AG04449 (cell line): ENCODE data around the gene ADCK2.
A peak's percentile ranks its signal among the peaks of the same experiment; 100 is the strongest.

ENCODE experiments used
- CTCF ChIA-PET: fragments of 350-600 bp; formaldehyde crosslinking; extraction: SDS; loops from one replicate; lab custom pipeline; 2021; ENCODE audit warnings: antibody characterized with exemption; lab: Yijun Ruan, JAX
- POLR2A ChIA-PET: fragments of 400-600, 350-600 bp; formaldehyde crosslinking; extraction: SDS; loops from one replicate; lab custom pipeline; 2020; ENCODE audit warnings: antibody characterized with exemption, inconsistent platforms; lab: Yijun Ruan, JAX
- DNase-seq: peaks from one replicate; pipeline ENCODE4 v3.0.0-alpha.2; 2010; ENCODE audit warnings: low read depth, low spot score
- H3K4me3 ChIP-seq: 2 replicates; pipeline ENCODE4 v1.5.1; 2011; ENCODE audit warnings: low read depth, mild to moderate bottlenecking, control low read depth, low read length
- TF ChIP-seq, protein P1 (sequence below): IDR thresholded peaks from one replicate; pipeline ENCODE4 v1.5.1; 2011; ENCODE audit warnings: mild to moderate bottlenecking, moderate library complexity, low read length, control low read depth, inconsistent platforms; ENCODE audit not compliant: insufficient read depth; ENCODE audit errors: missing control alignments

The ADCK2 gene

DNA sequence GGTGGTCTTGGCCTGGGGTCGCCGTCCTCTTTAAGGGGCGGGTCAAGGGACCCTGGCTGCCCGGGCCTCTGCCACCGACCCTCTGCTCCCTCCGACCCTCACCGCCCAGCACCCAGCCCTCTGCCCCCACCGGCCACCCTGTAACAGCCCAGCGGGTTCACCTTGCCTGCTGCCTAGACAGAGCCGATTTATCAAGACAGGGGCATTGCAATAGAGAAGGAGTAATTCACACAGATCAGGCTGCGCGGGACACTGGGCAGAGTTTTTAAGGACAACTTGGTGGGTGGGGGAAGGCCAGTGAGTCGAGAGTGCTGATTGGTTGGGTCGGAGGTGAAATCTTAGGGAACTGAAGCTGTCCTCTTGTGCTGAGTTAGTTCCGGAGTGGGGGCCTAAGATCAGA is 779 bp upstream of the ADCK2 start:
- CTCF ChIA-PET = no interaction called here
- TF ChIP-seq, protein P1, sequence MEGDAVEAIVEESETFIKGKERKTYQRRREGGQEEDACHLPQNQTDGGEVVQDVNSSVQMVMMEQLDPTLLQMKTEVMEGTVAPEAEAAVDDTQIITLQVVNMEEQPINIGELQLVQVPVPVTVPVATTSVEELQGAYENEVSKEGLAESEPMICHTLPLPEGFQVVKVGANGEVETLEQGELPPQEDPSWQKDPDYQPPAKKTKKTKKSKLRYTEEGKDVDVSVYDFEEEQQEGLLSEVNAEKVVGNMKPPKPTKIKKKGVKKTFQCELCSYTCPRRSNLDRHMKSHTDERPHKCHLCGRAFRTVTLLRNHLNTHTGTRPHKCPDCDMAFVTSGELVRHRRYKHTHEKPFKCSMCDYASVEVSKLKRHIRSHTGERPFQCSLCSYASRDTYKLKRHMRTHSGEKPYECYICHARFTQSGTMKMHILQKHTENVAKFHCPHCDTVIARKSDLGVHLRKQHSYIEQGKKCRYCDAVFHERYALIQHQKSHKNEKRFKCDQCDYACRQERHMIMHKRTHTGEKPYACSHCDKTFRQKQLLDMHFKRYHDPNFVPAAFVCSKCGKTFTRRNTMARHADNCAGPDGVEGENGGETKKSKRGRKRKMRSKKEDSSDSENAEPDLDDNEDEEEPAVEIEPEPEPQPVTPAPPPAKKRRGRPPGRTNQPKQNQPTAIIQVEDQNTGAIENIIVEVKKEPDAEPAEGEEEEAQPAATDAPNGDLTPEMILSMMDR = no peak
- POLR2A ChIA-PET = no interaction called here
- no peak for DNase-seq
- no peak overlapping the region for H3K4me3 ChIP-seq

DNA sequence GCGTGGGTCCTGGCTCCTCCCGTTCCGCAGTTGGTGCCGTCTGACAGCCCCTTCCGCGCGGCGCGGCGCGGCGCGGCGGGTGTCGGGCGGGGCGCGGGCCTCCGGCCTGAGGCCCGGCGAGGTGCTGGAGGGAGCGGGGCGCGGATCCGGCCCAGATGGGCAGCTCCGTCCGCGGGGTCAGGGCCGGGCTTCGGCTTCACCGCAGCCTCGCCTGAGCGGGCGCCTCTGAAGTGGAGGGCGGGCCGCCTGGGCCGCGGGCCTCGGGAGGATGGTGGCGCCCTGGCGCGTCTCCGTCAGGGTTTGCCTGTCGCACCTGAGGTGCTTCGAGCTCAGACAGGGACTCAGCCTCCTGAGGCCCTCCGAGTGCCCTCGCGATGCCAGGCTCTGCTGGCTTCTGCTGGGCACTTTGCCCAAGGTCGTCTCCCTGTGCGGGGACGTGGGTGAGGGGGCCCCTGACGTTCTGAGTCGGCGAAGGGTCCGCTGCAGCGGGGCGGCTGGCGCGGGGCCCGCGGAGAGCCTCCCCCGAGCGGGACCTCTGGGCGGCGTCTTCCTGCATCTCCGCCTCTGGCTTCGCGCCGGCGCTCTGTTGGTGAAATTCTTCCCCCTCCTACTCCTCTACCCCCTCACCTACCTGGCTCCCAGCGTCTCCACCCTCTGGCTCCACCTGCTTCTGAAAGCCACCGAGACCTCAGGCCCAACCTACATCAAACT is 473 bp downstream of the ADCK2 start:
- ChIA-PET POLR2A (no interaction called here), CTCF (interaction anchor here (1.2 to 4.8 kb wide), 6 partner anchors 9 to 340 kb away, joined by 3 to 39 read pairs (median 8); partner anchors contain the start of gene MRPS33)
- peak overlapping the region; percentile 71 for H3K4me3 ChIP-seq
- TF ChIP-seq, protein P1 = no peak
- no peak for DNase-seq

DNA sequence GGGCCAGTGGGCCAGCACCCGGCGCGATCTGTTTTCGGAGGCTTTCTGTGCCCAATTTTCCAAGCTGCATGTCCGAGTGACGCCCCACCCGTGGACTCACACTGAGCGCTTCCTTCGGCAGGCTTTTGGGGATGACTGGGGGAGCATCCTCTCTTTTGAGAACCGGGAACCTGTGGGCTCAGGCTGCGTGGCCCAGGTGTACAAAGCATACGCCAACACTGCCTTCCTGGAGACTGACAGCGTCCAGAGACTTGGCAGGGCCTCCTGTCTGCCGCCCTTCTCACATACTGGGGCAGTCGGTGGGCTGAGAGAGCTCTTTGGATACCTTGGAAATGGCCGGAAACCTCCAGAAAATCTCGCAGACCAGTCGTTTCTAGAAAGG is 1.0 kb downstream of the ADCK2 start:
- TF ChIP-seq, protein P1 = no peak
- ChIA-PET CTCF (interaction anchor here (1.1 to 4.8 kb wide), 10 partner anchors 8 to 860 kb away, joined by 3 to 39 read pairs (median 8); partner anchors contain the start of gene MRPS33), POLR2A (no interaction called here)
- H3K4me3 ChIP-seq = peak overlapping the region; percentile 71
- no peak for DNase-seq

DNA sequence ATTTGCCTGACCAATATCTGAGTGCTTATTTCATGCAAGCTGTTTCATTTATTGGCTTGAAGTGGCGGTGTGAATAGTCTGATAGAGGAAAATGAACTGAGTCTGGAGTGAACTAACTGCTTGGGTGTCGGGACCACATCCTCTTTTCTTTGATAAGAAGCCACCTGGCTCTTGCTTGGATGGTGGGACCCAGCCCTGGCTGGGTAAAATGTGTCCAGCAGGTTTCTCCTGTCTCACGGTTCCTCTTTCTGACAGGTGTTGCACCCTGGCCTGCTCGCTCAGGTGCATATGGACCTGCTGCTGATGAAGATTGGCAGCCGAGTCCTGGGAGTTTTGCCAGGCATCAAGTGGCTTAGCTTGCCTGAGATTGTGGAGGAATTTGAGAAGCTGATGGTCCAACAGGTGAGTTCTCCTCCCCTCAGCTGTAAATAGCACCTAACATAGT is 1.6 kb downstream of the ADCK2 start:
- H3K4me3 ChIP-seq = no peak overlapping the region; the same call in 1 of the 2 replicates
- CTCF ChIA-PET = interaction anchor here (1.1 to 4.8 kb wide), 14 partner anchors 7 to 861 kb away, joined by 3 to 39 read pairs (median 6); partner anchors contain the start of gene MRPS33
- POLR2A ChIA-PET = no interaction called here
- TF ChIP-seq, protein P1 = no peak
- no peak for DNase-seq

DNA sequence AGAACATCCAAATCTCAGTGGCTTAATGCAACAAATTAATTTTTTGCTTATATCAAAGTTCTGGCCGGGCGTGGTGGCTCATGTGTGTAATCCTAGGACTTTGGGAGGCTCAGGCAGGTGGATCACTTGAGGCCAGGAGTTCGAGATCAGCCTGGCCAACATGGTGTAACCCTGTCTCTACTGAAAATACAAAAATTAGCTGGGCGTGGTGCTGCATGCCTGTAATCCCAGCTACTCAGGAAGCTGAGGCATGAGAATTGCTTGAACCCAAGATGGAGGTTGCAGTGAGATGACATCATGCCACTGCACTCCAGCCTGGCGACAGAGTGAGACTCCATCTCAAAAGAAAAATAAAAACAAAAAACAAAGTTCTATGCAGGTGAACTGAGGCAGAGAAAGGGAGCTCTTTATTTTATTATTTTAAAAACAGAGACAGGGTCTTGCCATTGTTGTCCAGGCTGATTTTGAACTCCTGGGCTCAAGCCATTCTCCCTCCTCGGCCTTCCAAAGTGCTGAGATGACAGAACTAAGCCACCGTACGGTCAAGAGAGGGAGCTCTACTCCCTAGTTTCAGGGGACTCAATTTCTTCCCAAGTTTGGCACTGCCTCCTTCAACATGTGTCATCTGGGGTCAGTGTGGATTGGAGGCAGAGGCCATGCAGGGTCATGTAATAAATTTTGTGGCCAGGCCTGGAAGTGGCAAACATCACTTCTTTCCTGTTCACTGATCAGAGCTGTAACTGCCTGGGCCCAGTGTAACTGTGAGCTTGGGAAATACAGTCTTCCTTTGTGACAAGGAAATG is 2.4 kb downstream of the ADCK2 start:
- DNase-seq = no peak
- ChIA-PET POLR2A (interaction anchor here (1.0 kb wide), 1 partner anchor 23 kb away, joined by 4 read pairs; no protein-coding TSS in a partner anchor), CTCF (interaction anchor here (1.0 to 4.8 kb wide), 20 partner anchors 10 to 1109 kb away, joined by 3 to 39 read pairs (median 4); partner anchors contain the start of gene MRPS33)
- H3K4me3 ChIP-seq = no peak overlapping the region
- TF ChIP-seq, protein P1 = peak; percentile 48
